HG03457 (cell line): ENCODE measurements around the gene CDKN1A.
"Not testable (repeated sequence)": the region's sequence is repeated elsewhere in the genome, so short reads cannot be mapped to it uniquely, and the experiment has no call there.

Experiments used
- ATAC-seq: cut with Tn5 transposase; IDR thresholded peaks from one replicate; pipeline ENCODE4 v1.9.1; 2021; ENCODE audit warnings: moderate number of reproducible peaks; ENCODE audit not compliant: unreplicated experiment

The CDKN1A gene

GRCh38 chr6:36695414-36695813, 16.9 kb downstream of the CDKN1A start:
- ATAC-seq = no peak

DNA sequence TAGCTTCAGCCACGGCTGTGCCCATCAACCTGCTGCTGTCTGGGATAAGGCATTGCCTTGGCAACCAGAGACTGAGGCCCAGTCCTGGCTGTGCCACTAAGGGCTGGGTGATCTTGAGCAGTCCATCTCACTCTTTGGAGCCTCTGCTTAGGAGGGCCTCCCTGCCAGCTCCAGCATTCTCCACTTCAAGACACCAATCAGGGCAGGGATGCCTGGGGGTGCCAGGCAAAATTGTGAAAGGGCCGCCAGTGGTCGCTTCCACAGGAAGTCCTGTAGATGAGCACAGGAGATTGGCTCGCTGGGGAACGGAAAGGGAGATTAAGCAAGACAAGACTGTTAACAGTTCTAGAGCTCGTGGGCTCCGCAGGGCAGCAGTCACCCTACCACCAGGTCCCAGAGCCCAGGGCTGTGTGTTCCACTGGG, 19.0 kb downstream of the CDKN1A start, which contains the start of gene RAB44:
TSS of gene RAB44 (plus strand) at position 346 of the 423 bp plus-strand sequence. CDS start 6,410 bp downstream, outside the sequence.
- ATAC-seq = no peak

DNA sequence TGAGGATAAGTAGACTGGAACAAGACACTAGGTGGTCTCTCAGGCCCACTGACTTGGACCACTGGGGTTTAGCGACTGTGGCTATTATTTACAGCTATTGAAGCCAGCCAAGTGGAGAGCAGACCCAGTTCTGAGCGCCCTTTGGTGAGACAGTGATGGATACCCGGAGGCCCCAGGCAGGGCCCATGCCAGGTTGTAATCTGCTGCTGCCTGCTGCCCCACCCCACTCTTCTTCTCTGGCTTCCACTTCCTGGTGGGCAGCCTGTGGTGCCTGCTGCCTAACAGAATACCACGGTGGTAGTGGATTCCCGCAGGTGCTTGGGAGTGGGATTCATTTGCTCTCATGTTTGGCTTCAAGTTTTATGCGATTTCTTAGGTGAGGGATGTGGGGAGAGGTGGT, 19.7 kb downstream of the CDKN1A start:
- no peak for ATAC-seq

DNA sequence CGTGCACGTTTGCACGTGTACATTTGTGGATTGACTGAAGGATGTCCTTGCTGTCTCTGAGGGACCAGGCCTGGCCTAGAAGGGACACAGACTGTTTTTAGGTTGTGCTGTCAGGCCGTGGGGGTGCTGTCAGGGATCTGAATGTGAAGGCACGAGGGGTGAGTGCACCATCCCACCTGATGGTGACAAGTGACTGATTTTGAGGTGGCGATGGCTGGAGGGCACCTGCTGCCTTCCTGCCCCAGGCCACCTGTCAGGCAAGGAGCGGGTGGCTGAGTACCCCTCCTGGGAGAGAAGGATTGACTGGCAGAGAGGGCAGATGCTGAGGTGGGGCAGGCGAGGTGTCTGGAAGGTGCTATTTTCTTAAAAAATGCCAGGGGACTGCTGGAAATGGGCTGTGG, 20.4 kb downstream of the CDKN1A start:
- no peak for ATAC-seq

- ATAC-seq = no peak
These were observed 20.8 kb downstream of the CDKN1A start for GRCh38 chr6:36699348-36699747.

DNA sequence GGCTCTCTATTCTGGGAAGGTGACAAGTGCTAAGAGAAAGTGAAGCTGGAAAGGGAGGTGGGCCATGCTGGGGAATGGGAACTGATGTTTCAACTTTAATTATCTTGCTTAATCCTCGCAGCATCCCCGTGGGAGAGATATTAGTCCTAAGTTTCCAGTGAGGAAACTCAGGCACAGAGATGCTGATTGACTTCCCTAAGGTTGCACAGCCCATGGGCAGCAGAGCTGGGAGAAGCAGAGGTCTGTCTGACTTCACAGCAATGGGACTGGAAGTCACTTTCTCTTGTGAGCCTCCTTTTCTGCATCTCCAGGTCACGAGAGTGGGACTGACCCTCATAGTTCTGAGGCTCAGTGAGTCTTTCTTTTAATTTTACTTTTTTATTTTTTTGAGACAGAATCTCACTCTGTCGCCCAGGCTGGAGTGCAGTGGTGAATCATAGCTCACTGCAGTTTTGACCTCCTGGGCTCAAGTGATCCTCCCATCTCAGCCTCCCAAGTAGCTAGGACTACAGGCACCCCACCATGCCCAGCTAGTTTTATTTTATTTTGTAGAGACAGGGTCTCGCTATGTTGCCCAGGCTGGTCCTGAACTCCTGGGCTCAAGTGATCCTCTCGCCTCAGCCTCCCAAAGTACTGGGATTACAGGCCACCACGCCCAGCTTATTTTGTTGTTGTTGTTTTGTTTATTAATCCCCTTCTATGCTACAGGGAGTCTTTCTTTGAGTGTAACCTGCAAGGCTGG, 21.7 kb downstream of the CDKN1A start:
- ATAC-seq = no peak

DNA sequence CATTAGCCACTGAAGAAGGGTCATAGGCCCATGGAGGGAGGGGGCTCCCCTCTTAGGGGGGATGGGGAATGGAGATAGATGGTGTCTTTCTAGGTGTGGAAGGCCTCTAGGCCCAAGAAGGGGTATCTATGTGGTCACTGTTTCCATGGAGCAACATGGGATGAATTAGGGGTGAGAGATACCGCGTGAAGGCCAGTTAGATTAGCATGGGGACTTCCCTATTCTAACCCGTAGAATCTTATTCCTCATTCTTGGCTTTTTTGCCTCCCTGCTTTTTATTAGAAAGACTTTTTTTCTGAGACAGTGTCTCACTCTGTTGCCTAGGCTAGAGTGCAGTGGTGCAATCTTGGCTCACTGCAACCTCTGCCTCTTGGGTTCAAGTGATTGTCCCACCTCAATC, 22.3 kb downstream of the CDKN1A start:
- no peak for ATAC-seq

DNA sequence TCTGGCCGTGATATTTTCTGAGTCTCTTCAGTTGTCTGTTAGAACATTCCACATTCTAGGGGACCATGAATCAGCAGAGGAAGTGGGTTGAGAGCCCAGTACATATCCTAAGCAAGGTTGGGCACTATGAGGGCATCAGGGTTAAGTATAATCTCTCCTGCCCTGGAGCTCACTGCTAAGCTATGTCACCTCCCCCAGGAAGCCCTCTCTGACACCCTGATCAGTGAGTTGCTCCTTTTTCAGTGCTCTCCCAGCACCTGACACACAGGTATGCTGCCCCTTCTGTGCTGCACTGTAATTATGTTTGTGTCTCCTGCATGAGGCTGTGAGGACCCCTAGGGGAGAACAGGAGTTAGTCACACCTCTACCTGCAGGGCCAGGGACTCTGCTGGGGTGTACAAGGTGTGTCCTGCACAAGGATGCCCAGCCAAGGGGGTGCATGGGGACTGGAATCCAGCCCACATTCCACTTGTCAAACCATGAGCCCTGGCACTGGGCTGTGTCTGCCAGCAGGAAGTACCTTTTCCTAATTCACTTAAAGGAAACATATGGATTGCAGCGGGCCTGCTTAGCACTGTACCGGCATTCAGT, 23.0 kb downstream of the CDKN1A start:
- ATAC-seq = no peak

GRCh38 chr6:36702656-36703055, 24.1 kb downstream of the CDKN1A start:
- no peak for ATAC-seq

DNA sequence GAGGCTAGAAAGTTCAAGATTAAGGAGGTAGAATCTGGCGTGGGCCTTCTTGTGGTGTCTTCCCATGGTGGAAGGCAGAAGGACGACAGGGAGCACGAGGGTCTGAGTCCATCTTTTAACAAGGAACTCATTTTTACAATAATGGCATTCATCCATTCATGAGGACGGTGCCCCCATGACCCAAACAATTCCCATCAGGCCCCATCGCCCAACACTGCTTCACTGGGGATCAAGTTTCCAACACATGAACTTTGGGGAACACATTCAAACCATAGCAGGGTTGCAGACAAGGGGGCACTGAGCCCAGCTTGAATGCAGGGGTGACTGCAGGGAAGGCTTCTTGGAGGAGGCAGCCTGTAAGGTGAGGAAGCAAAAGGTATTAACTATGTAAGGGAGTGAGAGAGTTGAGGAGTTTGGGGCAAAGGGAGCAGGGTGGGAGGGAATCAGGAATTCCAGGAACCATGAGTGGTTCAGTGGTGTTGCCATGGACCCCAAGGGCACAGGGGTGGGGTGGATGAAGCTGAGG, 24.6 kb downstream of the CDKN1A start:
- no peak for ATAC-seq

DNA sequence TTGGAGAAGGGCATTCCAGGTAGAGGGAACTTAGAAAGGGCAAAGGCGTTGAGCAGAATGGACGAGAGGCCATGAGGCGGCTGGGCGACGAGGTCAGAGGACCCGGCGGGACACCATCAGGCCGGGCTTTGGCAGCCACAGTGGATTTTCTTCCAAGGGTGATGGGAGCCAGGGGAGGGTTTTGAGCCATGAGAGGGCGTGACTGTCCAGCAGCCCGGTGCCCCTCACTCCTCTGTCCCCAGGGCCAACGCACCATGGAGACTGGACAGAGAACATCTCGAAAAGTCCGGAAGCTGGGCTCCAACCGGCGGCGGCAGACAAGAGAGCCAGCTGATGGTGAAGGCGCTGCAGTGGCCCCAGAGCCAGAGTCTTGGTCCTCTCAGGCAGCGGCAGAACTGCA, 25.5 kb downstream of the CDKN1A start:
- ATAC-seq = no peak

DNA sequence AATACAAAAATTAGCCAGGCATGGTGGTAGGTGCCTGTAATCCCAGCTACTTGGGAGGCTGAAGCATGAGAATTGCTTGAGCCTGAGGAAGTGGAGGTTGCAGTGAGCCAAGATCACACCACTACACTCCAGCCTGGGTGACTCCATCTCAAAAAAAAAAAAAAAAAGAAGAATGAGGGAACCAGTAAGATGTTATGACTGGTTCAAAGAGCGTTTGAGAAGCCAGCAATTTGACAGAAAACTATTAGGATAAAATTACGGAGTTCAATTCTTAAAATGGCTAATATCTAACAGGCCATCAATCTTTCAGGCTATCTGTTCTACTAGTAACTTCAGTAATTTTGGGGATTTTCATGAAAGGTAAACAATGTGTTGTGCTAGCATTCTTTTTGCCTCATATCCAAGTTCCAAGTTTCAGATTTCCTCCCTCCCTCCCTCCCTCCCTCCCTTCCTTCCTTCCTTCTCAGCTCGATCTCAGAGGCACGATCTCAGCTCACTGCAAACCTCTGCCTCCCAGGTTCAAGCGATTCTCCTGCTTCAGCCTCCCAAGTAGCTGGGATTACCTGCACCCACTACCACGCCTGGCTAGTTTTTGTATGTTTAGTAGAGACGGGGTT, 26.6 kb downstream of the CDKN1A start:
- not testable (repeated sequence) for ATAC-seq

- no peak for ATAC-seq
These were observed 27.8 kb downstream of the CDKN1A start for GRCh38 chr6:36706339-36706738.

DNA sequence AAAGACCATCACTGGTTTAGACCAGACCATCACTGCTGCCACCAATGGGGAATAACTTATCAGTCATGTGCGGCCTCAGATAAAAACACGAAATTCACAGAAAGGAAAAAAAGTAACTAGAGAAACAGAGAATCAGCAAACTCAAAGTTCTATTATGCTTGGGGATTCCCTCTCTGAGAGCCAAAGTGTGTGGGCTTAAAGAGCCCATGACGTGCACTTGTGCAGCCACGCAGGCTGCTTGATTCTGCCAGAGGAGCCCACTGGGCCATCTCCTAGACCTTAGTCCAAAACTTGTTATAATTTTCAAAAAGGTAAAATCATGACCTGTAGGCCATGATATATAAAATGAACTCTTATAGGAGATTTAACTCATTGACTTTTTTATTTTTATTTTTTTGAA, 34.3 kb downstream of the CDKN1A start:
- no peak for ATAC-seq

DNA sequence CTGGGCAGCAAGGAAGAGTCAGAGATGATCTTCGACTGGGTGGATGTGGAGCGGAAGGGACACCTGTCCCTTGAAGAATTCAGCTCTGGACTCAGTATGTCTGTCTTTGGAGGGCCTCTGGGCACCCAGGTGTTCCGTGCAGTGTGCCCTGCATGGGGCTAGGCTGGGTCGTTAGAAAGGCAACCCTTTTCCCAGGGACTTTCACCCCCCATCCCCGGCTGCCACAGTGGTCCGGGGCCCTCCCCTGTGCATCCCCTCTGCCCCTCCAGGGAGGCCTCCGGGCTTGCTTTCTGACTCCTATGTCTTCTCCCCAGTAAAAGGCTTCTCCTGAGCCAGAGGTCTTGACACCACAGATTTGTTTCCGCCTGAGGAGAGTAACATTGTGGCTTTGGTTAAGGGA, 35.3 kb downstream of the CDKN1A start:
- no peak for ATAC-seq

GRCh38 chr6:36714511-36714910, 36.0 kb downstream of the CDKN1A start:
- no peak for ATAC-seq

GRCh38 chr6:36715469-36715868, 37.0 kb downstream of the CDKN1A start:
- no peak for ATAC-seq

DNA sequence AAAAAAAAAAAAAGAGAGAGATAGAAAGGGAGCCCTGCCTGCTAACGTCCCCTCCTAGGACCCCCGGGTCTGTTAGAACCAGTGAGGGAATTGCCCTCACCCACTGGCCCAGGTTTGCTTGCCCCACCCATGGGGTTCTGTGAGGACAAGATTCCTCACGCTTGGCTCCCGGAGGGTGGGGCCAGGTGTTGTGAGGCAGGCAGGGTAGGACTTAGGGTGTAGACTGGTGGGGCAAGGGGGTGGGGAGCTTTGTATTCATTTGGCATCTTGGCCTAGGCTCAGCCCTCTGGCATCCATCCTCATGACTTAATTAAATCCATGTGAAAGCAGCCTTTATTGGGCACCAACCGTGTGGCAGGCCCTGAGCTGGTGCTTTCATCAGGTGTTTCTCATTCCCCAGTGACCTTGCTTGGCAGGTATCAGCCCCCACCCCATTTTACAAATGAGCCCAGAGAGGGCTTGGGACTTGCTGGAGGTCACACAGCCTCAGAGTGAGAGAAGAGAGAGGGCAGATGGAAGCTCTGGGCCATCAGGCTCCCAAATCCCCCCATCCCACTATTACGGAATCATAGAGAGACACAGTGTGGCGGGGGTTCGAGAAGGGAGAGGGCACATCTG, 38.1 kb downstream of the CDKN1A start:
- no peak for ATAC-seq

- ATAC-seq = no peak
These were observed 38.8 kb downstream of the CDKN1A start for GRCh38 chr6:36717231-36717825.

DNA sequence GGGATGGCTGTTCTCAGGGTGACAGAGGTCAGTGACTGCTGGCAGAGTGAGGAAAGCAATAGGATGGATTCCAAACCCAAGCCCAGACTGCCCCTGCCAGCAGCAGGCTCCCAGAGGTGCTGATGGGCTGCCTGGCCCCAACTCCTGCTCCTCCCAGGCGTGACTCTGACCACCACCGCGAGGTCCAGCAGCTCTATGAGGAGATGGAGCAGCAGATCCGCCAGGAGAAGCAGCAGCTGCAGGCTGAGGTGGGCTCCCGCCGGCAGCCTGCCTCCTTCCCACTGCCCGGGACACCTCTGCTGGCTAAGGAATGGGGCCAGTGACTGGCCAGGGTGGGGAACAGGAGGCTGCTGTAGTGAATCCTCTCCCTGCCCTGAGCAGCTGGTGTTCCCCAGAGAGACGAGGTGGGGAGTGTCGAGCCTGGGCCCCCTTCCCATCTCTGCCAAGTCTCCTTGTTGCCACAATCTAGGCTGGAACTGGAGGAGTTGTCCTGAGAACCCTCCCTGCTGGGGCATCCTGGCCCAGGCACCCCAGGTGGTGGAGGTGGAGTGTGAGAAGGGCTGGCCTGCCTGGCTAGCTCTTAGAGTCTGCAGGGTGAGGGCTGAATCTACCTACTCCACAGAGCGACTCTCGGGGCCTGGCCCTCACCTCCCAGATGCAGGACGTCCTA, 39.5 kb downstream of the CDKN1A start:
- no peak for ATAC-seq

- ATAC-seq = no peak
These were observed 40.0 kb downstream of the CDKN1A start for GRCh38 chr6:36718560-36718959.
